Activated CD8-positive, alpha-beta memory T cell treated with anti-CD3 and anti-CD28 coated beads for 36 hours (primary cell): Measurements from ENCODE around the gene ANGPTL2. TPM values are rescaled to one million over a fixed set of nuclear protein-coding genes. Genes with fewer than 3 reads are reported as not detected.

Experiments used
- CTCF ChIA-PET: fragments of 350-600 bp; sonication (Branson Sonifier 250); formaldehyde crosslinking; loops from one replicate; lab custom pipeline; 2021; ENCODE audit warnings: antibody characterized with exemption; lab: Charles Lee
- POLR2A ChIA-PET: fragments of 350-600 bp; sonication (Branson Sonifier 250); formaldehyde crosslinking; loops from one replicate; lab custom pipeline; 2021; ENCODE audit warnings: antibody characterized with exemption; lab: Charles Lee
- total RNA-seq, 2 experiments: library from RNA; stranded (reverse); gene quantifications; one replicate each; pipeline ENCODE4 v1.2.3, GENCODE V29; 2021

The ANGPTL2 gene
- total RNA-seq, 2 experiments from 2014 or later, result not detected

DNA sequence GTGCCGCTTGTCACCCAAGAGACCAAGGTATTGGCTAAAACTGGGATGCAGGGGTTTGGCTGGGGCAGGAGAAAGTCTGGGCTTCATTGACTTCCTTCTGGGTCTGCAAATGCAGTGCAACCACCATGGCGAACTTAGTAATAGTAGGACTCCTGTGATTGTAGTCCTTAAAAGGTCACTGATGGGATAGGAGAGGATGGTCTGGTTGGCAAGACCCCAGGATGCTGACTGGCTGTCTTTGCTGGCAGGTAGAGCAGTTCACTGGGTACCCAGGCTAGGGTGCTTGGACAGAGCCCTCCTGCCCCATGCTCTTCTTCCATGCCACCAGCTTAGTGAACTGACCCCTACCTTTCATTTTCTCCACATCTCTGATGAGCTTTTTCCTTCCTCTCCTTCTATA is 37.2 kb downstream of the ANGPTL2 start:
- ChIA-PET CTCF (no interaction called here), POLR2A (no interaction called here)

DNA sequence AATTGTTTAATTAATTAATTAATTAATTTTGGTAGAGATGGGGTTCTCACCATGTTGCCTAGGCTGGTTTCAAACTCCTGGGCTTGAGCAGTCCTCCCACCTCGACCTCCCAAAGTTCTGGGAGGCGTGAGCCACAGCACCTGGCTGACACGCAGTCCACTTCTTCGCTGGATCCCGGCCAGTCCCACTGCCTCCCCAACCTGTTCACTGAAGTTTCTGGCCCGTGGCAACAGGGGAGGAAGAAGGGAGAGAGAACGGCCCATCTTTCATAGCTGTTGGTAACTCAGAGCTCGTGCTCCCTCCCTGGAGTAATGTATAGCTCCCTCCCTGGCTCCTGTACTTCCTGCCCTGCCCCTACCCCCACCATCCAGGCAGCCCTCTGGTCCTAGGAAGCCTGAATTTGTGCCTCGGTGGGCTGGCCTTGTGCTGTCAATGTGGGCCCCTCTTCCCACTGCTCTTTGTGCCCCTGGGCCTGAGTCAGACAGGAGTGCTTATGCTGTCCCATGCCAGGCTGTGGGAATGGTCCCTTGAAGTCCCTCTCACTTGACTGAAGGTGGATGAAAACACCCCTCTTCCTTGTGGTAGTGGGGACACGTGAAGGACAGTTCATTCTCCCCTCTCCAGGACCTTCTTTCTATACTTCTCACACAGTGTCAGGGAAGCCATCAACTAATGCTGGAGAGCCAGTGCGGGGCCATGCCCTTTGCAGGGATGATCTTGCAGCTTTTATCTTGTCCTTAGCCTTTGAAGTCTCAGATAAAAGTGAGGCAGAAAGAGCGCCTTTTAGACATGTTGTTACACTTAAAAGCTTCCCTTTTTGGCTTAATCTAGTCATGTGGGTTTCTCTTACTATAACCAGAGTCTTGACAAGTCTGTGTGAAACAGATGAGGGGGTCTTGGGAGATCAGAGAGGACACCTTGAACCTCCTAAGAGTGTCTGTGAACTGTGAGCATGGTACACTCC is 38.1 kb downstream of the ANGPTL2 start:
- POLR2A ChIA-PET, result no interaction called here
- CTCF ChIA-PET, result no interaction called here

DNA sequence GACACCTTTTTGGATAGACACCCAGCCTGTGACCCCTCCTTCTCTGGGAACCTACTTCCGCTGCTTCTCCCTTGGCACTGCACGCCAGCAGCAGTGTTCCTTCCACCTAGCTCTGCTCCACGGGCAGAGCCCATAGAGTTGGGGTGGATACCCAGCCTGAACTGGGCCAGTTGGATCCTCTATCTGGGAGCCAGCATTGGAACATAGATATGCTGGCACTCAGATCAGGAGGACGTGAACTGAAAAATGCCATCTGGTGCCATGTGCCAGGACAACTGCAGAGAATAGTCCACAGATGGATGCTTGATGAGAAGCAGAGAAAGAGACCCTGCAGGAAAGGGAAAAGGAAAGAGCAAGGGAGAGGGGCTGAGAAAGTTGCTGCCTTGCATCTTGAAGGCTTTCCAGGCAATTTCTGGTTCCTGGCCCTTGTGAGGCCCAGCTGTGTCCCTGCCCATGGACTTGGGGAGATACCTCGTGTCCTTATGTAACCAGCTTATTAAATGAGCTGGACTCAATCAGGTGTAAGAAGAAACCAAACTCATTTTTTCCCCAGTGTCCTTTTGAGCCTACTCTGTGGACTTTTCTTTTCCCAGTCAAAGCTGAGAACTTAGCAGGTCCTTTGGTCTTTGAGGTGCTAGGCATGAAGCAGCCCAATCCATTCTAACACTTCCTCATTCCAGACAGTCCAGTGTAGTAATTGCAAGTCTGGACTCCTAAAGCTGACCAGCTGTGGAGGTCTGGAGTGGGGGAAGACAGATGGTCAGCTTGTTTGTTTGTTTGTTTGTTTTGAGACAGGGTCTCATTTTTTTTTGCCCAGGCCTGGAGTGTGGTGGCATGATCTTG is 39.1 kb downstream of the ANGPTL2 start:
- ChIA-PET POLR2A (no interaction called here), CTCF (interaction anchor here (1.2 kb wide), 2 partner anchors 143 to 166 kb away, joined by 3 to 4 read pairs; no protein-coding TSS in a partner anchor)

DNA sequence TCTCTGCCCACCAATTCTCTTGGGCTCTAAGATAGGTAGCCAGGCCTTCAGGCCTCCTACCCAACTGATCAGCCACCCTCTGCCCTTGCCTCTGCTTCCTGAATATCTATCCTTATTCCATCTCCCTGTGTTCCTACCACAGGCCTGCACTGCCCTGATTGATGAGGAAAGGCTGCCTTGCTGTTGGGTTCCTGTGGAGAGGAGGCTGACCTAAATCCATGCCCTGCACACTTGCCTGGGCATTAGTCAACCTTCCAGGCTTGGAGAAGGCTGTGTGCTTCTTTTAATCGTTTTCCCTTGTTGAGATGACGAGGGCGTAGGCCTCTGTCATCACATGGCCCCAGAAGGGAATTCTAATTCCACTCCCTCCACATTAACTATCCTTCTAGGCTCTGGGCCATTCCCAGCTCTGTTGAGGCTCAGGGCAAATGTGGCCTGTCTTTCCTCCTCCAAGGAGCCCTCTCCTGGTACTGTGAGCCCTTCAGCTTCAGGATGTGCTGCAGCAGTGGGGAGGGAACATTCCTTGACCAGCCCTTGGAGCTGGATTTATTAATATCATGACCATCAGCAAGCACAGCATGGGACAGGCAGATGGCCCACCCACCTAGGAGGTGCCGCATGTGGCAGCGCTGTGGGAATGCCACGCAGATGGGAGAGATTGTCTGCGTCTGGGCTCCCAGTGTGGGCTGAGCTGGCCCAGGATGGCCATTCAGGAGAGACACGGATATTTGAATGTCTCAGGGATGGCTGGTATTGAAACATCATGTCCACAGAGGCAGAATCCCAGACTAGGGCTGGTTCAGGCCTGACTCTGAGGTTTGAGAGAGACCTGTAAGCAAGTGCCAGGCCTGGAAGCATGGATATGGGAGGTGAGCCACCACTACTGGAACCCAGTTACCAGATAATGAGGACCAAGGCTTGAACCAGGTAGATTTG is 40.9 kb downstream of the ANGPTL2 start:
- CTCF ChIA-PET, result interaction anchor here (1.2 kb wide), 2 partner anchors 141 to 167 kb away, joined by 3 to 4 read pairs; no protein-coding TSS in a partner anchor
- POLR2A ChIA-PET, result no interaction called here

DNA sequence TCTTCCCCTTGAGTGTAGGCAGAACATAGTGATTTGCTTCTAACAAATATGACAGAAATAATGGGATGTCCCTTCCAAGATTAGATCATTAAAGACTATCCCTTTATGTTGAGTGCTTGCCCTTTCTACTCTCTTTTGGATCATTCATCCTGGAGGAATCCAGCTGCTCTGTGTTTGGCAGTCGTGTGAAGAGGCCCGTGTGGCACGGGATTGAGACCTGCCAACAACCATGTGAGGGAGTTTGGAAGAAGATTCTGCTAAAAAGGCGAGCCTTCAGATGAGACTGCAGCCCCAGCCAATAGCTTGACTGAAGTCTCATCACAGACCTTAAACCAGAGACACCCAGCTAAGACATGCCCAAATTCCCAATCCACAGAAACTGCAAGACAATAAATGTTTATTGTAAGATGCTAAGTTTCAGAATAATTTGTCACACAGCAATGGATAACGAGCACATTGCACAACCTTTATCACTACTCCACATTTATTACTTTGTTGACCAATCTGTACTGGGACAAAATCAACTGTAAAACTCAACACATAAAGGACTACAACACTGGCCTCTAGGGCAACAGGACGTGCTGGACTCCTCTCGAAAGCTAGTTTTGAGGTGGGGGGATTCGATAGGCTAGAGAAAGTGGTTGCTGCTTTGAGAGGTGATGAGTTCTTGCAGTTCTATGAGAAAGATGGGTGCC is 42.8 kb downstream of the ANGPTL2 start:
- POLR2A ChIA-PET, result no interaction called here
- CTCF ChIA-PET, result no interaction called here

DNA sequence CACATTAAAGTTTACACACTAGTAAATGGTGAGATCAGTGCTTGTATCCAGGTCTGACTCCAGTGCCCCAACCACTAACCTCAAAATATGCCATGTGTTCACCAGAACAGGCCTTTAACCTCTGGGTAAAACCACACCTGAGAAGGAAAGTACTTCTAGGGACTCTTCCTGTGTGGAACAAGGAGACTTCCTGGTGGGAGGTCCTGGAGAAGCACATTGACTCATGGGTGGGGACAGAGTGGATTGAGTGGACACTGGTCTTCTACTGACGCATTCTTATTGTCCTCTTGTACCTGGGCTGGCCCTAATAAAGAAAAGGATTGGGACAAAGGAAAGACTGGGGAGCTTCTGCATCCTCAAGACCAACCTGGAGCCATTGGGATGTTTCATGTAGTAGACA is 43.4 kb downstream of the ANGPTL2 start:
- CTCF ChIA-PET, result no interaction called here
- POLR2A ChIA-PET, result no interaction called here

DNA sequence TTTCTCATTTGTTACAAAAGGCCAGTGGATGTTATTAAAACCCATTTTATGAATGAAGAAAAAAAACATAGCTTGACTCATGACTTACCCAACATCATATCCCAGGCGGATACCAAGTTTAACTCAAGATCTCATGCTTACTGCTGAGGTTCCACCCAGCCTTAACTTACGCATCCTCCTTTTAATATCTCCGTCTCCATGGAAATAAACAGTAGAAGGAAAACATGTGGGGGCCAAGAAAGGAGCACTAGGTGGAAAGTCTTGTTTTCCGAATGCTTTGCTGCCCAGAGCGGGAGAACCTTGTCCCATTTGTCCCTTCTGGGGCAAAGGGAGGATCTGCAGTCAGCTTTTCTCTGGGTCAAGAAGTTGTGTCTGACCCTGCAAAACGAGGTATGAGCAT is 44.1 kb downstream of the ANGPTL2 start:
- POLR2A ChIA-PET, result no interaction called here
- CTCF ChIA-PET, result no interaction called here

DNA sequence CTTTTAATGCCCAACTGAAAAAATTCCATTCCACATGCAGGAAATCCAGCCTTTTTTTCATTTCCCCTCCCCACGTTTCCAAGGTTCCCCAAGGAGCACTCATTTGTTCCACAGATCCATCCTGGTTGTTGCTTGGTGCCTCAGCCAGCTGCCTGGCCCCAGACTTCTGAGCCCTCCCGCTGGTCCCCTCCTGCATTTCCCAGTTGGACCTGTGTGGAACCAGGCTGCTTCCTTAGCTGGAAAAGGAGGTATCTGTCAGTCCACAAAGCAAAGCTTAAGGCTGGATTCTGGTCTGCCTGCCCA is 44.8 kb downstream of the ANGPTL2 start:
- ChIA-PET POLR2A (no interaction called here), CTCF (no interaction called here)

DNA sequence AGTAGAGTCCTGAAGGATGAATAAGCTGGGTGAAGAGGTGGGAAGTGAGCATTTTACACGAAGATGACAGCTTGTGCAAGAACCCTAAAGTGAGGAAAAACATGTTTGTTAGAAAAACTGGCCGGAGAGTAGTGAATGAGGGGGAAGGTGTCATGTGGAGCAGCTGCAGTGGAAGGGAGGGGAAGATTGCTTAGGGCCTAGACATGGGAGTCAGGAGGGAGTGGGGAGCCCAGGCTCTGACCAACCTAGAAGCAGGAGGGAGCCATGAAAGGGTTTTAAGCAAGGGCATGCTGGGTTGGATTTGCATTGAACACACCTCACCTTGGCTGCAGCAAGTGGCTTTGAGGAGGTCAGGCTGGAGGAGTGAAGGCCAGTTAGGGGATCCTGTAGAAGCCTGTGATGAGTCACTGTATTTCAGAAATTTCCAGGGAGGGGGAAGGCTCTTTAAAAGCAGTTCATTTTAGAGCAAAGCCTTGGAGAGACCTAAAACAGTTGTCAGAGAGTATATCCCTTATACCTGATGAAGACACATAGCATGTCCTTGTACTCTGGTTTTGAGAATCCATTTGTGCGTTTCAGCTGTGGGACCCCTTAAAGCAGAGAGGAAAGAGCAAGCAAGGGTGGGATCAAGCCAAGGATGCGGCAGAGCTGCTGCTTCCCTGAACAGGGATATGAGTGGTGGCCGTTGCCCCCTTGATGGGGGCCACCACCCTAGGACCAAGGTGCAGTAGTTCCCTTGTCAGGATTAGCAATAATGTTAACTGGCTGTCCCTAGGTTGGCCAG is 45.4 kb downstream of the ANGPTL2 start:
- ChIA-PET POLR2A (no interaction called here), CTCF (no interaction called here)

DNA sequence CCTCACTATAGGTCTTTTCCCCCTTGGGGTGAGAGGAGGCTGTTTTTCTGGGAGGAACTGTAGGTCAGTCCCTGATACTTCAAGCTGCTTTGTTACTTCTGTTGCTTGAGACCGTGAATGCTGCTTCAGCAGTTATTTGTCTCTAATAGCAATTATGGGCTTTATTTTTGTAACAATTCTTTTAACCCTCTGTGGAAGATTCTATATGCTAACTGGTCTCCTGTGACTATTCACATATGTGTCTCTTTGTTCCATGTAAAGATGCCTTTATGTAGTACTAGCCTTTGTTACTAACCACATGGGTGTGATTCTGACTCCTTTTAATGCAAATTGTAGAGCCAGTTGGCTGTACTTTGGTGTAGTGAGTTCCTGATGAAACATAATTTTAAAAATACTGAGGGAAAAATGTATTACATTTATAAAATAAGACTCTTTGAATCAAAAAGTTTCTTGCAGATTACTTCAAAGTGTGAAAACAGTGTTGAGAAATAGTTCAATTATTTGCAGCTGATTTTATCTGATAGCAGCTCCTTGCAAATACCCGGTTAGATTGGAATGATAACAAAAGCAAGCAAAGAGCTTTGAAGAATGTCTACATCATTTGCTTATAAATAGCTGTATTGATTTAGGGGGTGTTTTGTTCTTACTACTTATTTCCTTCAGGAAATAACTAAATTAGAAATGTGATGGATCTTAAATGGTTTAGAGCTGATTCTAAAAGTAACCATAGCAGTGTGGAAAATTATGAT is 46.6 kb downstream of the ANGPTL2 start:
- ChIA-PET CTCF (no interaction called here), POLR2A (no interaction called here)

DNA sequence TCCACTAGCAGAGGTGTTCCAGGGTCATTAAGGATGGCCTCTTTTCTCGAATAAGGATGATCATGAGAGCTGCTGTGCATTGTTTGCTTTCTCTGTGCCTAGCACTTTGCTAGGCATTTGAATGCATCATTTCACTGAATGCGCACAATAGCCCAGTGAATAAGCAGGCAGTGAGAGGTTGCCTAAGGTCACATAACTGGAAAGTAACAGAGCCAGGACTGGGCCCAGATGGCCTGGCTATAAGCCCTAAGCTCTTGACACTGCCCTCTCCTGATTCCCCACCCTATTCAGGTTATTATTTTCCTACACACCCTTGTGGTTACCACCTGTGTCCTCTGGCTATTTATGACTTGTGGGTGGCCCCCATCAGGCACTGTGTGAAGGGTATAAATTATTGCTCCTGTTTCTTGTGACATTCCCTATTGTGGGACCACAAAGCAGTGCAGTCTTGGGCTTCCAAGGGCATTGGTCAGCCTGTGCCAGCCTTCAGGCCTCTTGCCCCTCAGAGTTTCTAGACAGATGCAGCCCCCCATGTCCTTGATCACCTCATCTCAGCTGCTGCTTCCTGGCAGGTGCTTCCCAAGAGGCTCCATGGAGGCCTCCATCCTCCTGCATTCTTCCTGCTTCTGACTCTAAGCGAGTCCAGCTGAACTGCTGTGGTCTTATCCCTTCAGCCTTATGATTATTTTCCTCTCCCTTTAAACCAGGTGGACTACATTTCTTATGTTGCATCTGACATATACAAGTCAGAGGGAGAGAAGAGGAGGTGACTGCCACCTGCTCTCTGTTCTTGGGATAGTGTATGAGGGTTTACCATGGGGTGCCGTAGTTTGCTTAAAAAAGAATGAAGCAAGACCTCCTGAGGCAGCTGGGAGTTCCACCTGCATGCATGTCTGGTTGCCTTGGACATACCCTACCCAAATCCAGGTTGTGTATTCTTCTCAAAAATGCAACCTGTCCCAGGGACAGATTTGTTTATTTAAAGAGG is 47.6 kb downstream of the ANGPTL2 start:
- POLR2A ChIA-PET, result no interaction called here
- CTCF ChIA-PET, result no interaction called here

DNA sequence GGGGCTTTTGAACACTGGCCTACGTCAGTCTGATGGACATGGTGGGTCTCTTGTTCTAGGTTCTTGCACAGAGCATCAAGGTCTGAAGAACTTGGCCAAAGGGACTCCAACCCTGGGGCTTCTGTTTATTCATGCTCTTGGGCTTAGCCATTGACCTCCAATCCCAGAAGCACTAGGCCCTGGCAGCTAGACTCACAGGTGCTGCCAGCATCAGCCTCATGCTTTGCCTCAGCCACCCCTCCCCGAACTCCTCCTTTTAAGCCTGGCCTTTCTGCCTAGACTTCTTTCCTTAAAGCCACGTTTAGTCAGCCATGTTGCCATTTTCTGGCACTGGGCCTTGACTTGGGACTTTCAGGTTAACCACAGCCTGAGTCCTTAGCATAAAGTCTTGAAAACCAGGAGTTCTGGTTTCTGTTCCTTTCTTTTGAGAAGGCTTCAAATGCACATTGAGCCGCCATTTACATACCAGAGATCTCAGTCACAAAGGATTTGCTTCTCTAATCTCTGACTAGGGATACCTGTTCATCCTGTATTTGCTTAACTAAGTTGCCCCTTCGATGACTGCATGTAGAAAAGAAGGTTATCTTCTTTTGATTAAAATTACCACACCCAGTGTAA is 54.7 kb downstream of the ANGPTL2 start:
- CTCF ChIA-PET, result no interaction called here
- POLR2A ChIA-PET, result interaction anchor here (0.6 kb wide), 1 partner anchor 1170 kb away, joined by 3 read pairs; no protein-coding TSS in a partner anchor

DNA sequence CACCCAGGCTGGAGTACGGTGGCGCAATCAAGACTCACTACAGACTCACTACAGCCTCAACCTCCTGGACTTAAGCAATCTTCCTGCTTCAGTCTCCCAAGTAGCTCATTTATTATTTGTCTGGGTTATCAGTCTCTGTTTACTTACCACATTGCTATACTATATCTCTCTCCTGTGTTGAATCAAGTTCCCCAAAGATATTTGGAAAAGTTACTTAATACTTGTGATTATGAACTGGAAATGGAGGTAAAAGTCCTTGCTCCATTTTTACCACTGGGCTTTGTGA is 55.6 kb downstream of the ANGPTL2 start:
- ChIA-PET CTCF (no interaction called here), POLR2A (no interaction called here)

DNA sequence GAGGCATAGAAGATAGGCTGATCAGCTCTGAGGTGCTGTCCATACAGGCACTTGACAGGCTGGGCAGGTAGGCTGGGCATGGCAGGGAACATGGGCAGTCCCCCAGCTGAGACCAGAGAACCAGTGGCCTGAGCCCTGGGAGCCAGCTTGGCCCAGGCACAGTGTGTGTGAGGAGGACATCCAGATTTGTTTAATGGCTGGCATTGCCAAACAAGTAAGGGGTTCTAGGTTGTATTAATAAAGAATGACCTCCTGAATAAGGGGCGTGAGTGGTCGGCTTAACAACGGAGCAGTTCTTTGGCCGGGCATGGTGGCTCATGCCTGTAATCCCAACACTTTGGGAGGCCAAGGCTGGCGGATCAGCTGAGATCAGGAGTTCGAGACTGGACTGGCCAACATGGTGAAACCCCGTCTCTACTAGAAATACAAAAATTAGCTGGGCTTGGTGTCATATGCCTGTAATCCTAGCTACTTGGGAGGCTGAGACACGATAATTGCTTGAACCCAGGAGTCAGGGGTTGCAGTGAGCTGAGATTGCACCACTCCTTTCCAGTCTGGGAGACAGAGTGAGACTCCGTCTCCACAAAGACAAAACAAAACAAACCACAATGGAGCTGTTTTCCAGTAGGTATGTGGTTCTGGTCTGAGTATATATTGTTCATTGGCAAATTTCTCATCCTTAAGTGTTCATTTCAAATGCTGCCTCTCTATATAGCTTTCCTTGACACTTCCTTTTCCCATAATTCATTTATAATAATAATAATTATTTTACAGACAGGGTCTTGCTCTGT is 56.2 kb downstream of the ANGPTL2 start:
- POLR2A ChIA-PET, result no interaction called here
- CTCF ChIA-PET, result no interaction called here

DNA sequence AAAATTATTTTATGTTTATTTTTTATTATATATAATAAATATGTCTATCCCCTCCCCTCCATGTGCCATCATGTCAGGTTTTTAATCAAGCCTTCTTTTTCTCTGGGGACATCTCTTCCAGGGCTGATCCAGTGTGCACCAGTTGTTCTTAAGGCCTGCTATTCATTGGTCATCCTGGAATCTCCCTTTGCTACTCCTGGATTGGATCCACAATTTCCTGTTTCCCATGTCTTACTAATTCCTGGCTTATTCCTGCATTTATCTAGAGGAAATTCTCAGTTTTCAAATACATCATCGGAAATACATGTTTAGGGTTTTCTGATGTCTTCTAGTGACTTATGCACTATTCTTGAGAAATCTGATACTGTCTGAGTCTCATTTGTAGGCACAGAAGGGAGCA is 56.8 kb downstream of the ANGPTL2 start:
- ChIA-PET CTCF (no interaction called here), POLR2A (no interaction called here)
